HK-2 (cell line): ENCODE results near the gene STAT5B.
"Not testable (repeated sequence)": the region's sequence is repeated elsewhere in the genome, so short reads cannot be mapped to it uniquely, and the experiment has no call there.

ENCODE experiments used
- DNase-seq: peaks from one replicate; pipeline ENCODE4 v3.0.0-alpha.2; 2018; ENCODE audit not compliant: unreplicated experiment

STAT5B gene

GRCh38 chr17:42193969-42194899 is 82.0 kb downstream of the STAT5B start, which contains the start of gene GHDC:
Gene GHDC, minus strand, starts transcription at chr17:42194494. Its CDS starts 913 bp downstream, at chr17:42193581.
- DNase-seq = peak; percentile 71

- DNase-seq = no peak
These were observed 82.8 kb downstream of the STAT5B start for GRCh38 chr17:42193216-42193968.

GRCh38 chr17:42192189-42193126 is 83.7 kb downstream of the STAT5B start:
- DNase-seq = no peak

- no peak for DNase-seq
These were observed 84.9 kb downstream of the STAT5B start for GRCh38 chr17:42191275-42191608.

GRCh38 chr17:42190491-42191274 is 85.5 kb downstream of the STAT5B start:
- DNase-seq = no peak

- DNase-seq = no peak
These were observed 86.6 kb downstream of the STAT5B start for GRCh38 chr17:42189651-42189965.

- DNase-seq = no peak
These were observed 87.2 kb downstream of the STAT5B start for GRCh38 chr17:42188749-42189650.

GRCh38 chr17:42187833-42188232 is 88.4 kb downstream of the STAT5B start:
- no peak for DNase-seq

GRCh38 chr17:42186191-42186590 is 90.0 kb downstream of the STAT5B start:
- DNase-seq = not testable (repeated sequence)

- DNase-seq = no peak
These were observed 90.6 kb downstream of the STAT5B start for GRCh38 chr17:42185621-42185930.

GRCh38 chr17:42184713-42185620 is 91.2 kb downstream of the STAT5B start, which contains the start of gene HCRT:
Gene HCRT, minus strand, starts transcription at chr17:42185452. Its CDS starts 87 bp downstream, at chr17:42185365.
- no peak for DNase-seq

GRCh38 chr17:42183741-42184711 is 92.2 kb downstream of the STAT5B start:
- DNase-seq = peak; percentile 70

GRCh38 chr17:42182927-42183734 is 93.1 kb downstream of the STAT5B start:
- peak; percentile 18 for DNase-seq

GRCh38 chr17:42181851-42182207 is 94.4 kb downstream of the STAT5B start:
- no peak for DNase-seq

- DNase-seq = peak; percentile 86
These were observed 95.0 kb downstream of the STAT5B start, which contains the start of gene KCNH4 for GRCh38 chr17:42180922-42181850. Gene KCNH4, minus strand, starts transcription at chr17:42181142. Its CDS starts 197 bp downstream, at chr17:42180945.
